Esophagus muscularis mucosa (tissue), 4 donors: ENCODE measurements around the gene CACHD1. TPM values are rescaled to one million over a fixed set of nuclear protein-coding genes. Genes with fewer than 3 reads are reported as not detected.

Experiments
- DNase-seq: peaks from one replicate; pipeline ENCODE4 v3.0.0-alpha.2; 2017; ENCODE audit errors: extremely low spot score
- H3K27ac ChIP-seq, 4 donors: fragments of 200-600 bp; sonication (generic); replicated peaks in 1 of 4; 1 replicate in 3 of 4; 2 replicates in 1 of 4; pipeline ENCODE4 v1.5.1; 2016 to 2019; ENCODE audit warnings: mild to moderate bottlenecking in 1 of 4
- H3K27me3 ChIP-seq, 4 donors: fragments of 200-600 bp; sonication (generic); one replicate each; pipeline versions ENCODE4 v1.5.1 to v1.6.0; 2016 to 2019
- H3K36me3 ChIP-seq, 4 donors: fragments of 200-600 bp; sonication (generic); one replicate each; pipeline ENCODE4 v1.5.1; 2016 to 2019
- H3K4me1 ChIP-seq, 4 donors: fragments of 200-600 bp; sonication (generic); one replicate each; pipeline ENCODE4 v1.5.1; 2016 to 2019
- H3K4me3 ChIP-seq, 4 donors: fragments of 200-600 bp; sonication (generic); 1 replicate in 2 of 4; 2 replicates in 2 of 4; pipeline ENCODE4 v1.5.1; 2016 to 2019; ENCODE audit warnings: mild to moderate bottlenecking in 4 of 4, moderate library complexity in 1 of 4
- H3K9me3 ChIP-seq, 4 donors: fragments of 200-600 bp; sonication (generic); 1 replicate in 3 of 4; 2 replicates in 1 of 4; pipeline ENCODE4 v1.5.1; 2016 to 2019
- CTCF ChIP-seq, 3 experiments: fragments of 200-600 bp in 2 of 3; fragments of 450-650 bp in 1 of 3; sonication (generic) in 2 of 3; IDR thresholded peaks; one replicate each; pipeline ENCODE4 v1.5.1; 2017 to 2019; ENCODE audit warnings: antibody characterized with exemption in 3 of 3, mild to moderate bottlenecking in 2 of 3, moderate library complexity in 1 of 3
- EP300 ChIP-seq: sonication (generic); formaldehyde crosslinking; IDR thresholded peaks from one replicate; pipeline ENCODE4 v1.6.1; 2017; ENCODE audit warnings: antibody characterized with exemption
- POLR2A ChIP-seq: fragments of 450-650 bp; IDR thresholded peaks from one replicate; pipeline ENCODE4 v1.6.1; 2017; ENCODE audit warnings: antibody characterized with exemption, moderate library complexity, mild to moderate bottlenecking, low read depth
- POLR2AphosphoS5 ChIP-seq, 2 donors: sonication (generic); formaldehyde crosslinking; IDR thresholded peaks; one replicate each; pipeline ENCODE4 v1.6.1; 2017; ENCODE audit warnings: antibody characterized with exemption in 2 of 2
- WGBS: methylation state at CpG from one replicate; pipeline ENCODE4 v1.1.5; 2018; 5-methylcytosine and 5-hydroxymethylcytosine counted together
- intact Hi-C: fragments of 100-400 bp; cut with DNase I; formaldehyde crosslinking; loops from one replicate; pipeline ENCODE4 v1.15.1; 2023
- total RNA-seq, 4 donors: library from RNA; depleted of rRNA; stranded (reverse); fragments of >200 nt; gene quantifications; one replicate each; pipeline versions ENCODE4 v1.1.0 to v1.2.1, GENCODE V29; 2016

The CACHD1 gene
- total RNA-seq, 4 donors from 2014 or later: 6.6 to 10.7 (median 10.1) TPM

- H3K27me3 ChIP-seq: no peaks in the 10 kb centered on the region
- no peak overlapping the region for H3K4me3 ChIP-seq
- H3K36me3 ChIP-seq: peaks cover 0 to 3% (median 0%) of the 10 kb centered on the region in 4 donors
- H3K9me3 ChIP-seq: peaks cover 0 to 11% (median 7%) of the 10 kb centered on the region in 4 donors
- intact Hi-C loops: no loop called here
- TF ChIP-seq POLR2AphosphoS5 (IDR thresholded peaks at IDR 0.05): no peak
- no peak overlapping the region for H3K27ac ChIP-seq
- peaks cover 0 to 8% (median 3%) of the 10 kb centered on the region in 4 donors for H3K4me1 ChIP-seq
- 86% methylated on average over 5 of the region's 5 CpGs for WGBS
- no peak for DNase-seq
These were observed 94.1 kb downstream of the CACHD1 start for GRCh38 chr1:64563958-64564565.

GRCh38 chr1:64564891-64565290 is 95.0 kb downstream of the CACHD1 start:
- Histone ChIP-seq H3K27me3 (no peaks in the 10 kb centered on the region), H3K27ac (no peak overlapping the region), H3K9me3 (peaks cover 0 to 11% (median 7%) of the 10 kb centered on the region in 4 donors), H3K36me3 (no peaks in the 10 kb centered on the region), H3K4me1 (peaks cover 0 to 8% (median 3%) of the 10 kb centered on the region in 4 donors), H3K4me3 (no peak overlapping the region)
- 75% methylated on average over 3 of the region's 3 CpGs for WGBS
- DNase-seq: no peak
- TF ChIP-seq POLR2AphosphoS5 (IDR thresholded peaks at IDR 0.05): no peak
- TF ChIP-seq CTCF (IDR thresholded peaks at IDR 0.05): no peak
- TF ChIP-seq POLR2A: no peak
- TF ChIP-seq EP300: no peak
- intact Hi-C loops: no loop called here

- H3K27me3 ChIP-seq: no peaks in the 10 kb centered on the region
- peaks cover 0 to 5% (median 4%) of the 10 kb centered on the region in 4 donors for H3K9me3 ChIP-seq
- 53% methylated on average over 7 of the region's 7 CpGs for WGBS
- no peak overlapping the region for H3K4me3 ChIP-seq
- H3K27ac ChIP-seq: no peak overlapping the region
- peaks cover 0 to 12% (median 5%) of the 10 kb centered on the region in 4 donors for H3K4me1 ChIP-seq
- DNase-seq: no peak
- TF ChIP-seq POLR2AphosphoS5 (IDR thresholded peaks at IDR 0.05) (no peak), POLR2A (no peak), EP300 (no peak), CTCF (IDR thresholded peaks at IDR 0.05) (no peak)
- H3K36me3 ChIP-seq: no peaks in the 10 kb centered on the region
- intact Hi-C loops: no loop called here
These were observed 97.7 kb downstream of the CACHD1 start for GRCh38 chr1:64567426-64568170.

- H3K4me1 ChIP-seq: peaks cover 0 to 12% (median 6%) of the 10 kb centered on the region in 4 donors
- H3K9me3 ChIP-seq: no peaks in the 10 kb centered on the region
- no peaks in the 10 kb centered on the region for H3K27me3 ChIP-seq
- intact Hi-C loops: no loop called here
- DNase-seq: no peak
- H3K27ac ChIP-seq: no peak overlapping the region
- no peak overlapping the region for H3K4me3 ChIP-seq
- TF ChIP-seq POLR2AphosphoS5 (IDR thresholded peaks at IDR 0.05) (no peak), EP300 (no peak), POLR2A (no peak), CTCF (IDR thresholded peaks at IDR 0.05) (no peak)
- WGBS: 61% methylated on average over 4 of the region's 4 CpGs
- no peaks in the 10 kb centered on the region for H3K36me3 ChIP-seq
These were observed 98.2 kb downstream of the CACHD1 start for GRCh38 chr1:64568171-64568450.

GRCh38 chr1:64569411-64569810 is 99.5 kb downstream of the CACHD1 start:
- WGBS: 64% methylated on average over 4 of the region's 4 CpGs
- Histone ChIP-seq H3K27ac (no peak overlapping the region), H3K9me3 (no peaks in the 10 kb centered on the region), H3K27me3 (no peaks in the 10 kb centered on the region), H3K36me3 (no peaks in the 10 kb centered on the region), H3K4me1 (peaks cover 0 to 9% (median 6%) of the 10 kb centered on the region in 4 donors), H3K4me3 (no peak overlapping the region)
- intact Hi-C loops: no loop called here
- TF ChIP-seq POLR2A (no peak), EP300 (no peak), POLR2AphosphoS5 (IDR thresholded peaks at IDR 0.05) (no peak), CTCF (IDR thresholded peaks at IDR 0.05) (no peak)
- no peak for DNase-seq
